Measurements from ENCODE around the gene C11orf86.
"Not testable (repeated sequence)": the region's sequence is repeated elsewhere in the genome, so short reads cannot be mapped to it uniquely, and the experiment has no call there.

Gene C11orf86

GRCh38 chr11:66989360-66989759, 14.3 kb downstream of the C11orf86 start:
- not testable (repeated sequence) for DNase-seq (ENCODE audit: low spot score)

- no peak for DNase-seq (ENCODE audit: low spot score)
Observed at GRCh38 chr11:66992041-66992440, 16.9 kb downstream of the C11orf86 start.

DNA sequence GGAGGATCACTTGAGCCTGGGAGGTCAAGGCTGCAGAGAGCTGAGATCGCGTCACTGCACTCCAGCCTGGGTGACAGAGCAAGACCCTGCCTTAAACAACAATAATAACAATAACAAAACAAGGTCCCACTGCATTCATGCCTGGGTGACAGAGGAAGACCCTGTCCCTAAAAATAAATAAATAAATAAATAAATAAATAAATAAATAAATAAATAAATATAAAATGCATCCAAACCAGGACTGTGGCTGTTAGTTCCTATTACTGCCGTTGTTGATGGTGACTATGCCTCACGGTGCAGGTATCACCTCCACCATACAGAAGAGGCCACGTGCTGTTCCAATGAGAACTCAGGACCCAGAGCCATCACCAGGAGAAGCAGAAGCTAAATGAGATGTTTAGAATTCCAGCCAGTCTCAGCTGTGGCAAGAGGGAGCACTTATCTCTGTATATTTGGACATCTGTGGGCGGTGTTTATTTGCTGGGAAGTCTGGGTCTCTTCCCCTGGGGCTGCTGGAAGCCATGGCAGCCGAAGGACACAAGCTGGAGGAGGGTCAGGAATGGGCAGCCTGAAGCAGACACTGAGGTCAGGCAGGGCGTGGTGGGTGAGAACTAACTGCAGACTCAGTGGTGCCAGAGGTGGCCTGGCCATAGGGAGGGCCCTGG, 21.6 kb downstream of the C11orf86 start:
- peak; percentile 66 for DNase-seq (ENCODE audit: low spot score)

DNA sequence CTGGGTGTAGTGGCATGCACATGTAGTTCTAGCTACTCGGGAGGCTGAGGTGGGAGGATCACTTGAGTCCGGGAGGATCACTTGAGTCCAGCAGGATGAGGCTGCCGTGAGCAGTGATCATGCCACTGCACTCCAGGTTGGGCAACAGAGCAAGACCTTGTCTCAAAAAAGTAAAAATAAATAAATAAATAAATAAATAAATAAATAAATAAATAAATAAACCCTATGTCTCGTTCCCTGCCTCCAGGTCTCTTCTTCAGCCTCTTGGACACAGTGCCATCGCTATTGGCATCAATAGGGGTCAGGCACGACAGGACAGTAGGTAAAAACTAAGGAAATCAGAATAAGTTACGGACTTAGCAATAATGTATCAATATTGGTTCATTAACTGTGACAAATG, 24.5 kb downstream of the C11orf86 start:
- no peak for DNase-seq (ENCODE audit: low spot score)

- DNase-seq (ENCODE audit: low spot score) = no peak
Observed at GRCh38 chr11:67001332-67001731, 26.2 kb downstream of the C11orf86 start.

GRCh38 chr11:67002297-67002913, 27.3 kb downstream of the C11orf86 start:
- DNase-seq (ENCODE audit: low spot score) = no peak

DNA sequence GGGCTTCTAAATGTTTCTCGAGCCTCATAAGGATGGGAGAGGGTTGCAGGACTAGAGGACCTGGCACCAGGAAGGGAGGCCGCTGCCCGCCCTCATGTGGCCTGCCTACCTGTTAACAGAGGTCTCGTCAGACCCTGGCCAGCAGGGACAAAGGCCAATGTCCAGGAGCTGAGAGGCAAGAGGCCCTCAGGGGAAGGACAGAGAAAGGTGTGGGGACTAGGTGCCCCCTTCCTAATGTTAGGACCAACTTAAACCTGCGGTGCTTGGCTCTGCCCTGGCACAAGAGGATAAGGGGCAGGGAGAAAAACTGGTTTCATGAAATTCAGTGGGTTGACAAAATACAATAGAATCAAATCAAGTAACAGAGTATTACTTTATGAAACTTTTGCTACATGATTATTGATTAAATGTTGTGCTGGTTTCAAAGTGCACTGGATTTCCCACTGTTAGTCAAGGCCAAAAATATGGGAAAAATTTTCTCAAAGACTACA, 27.9 kb downstream of the C11orf86 start:
- no peak for DNase-seq (ENCODE audit: low spot score)

GRCh38 chr11:67005200-67005599, 30.1 kb downstream of the C11orf86 start:
- not testable (repeated sequence) for DNase-seq (ENCODE audit: low spot score)

DNA sequence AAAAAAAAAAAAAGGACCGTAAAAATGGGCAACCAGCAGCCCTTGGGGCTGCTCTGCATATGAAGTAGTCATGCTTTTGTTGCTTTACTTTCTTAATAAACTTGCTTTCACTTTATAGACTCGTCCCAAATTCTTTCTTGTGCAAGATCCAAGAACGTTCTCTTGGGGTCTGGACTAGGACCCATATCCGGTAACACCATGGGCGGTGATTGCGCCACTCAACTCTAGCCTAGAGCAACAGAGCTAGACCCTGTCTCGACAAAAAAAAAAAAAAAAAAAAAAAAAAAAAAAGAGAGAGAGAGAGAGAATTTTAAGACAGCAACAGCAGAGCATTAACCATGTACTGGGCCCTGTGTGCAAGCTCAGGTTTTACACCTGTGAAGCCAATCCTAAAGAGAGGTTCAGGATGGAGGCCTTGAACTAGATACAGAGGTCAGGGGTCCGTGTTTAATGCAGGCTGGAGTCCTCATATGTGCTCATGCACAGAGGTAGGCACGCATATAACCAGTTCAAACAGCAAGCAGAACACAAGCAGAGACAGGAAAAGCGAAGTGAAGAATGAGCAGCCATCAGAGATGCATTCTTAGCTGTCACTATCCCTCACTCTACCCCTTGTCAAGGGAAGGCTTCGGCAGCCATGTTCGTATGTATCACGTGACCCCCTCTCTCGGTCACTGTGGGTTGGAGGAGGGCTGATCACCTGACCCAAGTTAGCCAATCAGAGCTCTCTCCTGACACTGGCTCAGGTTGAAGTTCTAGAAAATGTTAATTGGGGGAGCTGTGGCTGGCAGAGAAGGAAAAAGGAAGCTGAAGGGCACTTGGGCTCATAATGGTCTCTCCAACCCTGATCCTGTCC, 31.2 kb downstream of the C11orf86 start:
- DNase-seq (ENCODE audit: low spot score) = peak; percentile 48

DNA sequence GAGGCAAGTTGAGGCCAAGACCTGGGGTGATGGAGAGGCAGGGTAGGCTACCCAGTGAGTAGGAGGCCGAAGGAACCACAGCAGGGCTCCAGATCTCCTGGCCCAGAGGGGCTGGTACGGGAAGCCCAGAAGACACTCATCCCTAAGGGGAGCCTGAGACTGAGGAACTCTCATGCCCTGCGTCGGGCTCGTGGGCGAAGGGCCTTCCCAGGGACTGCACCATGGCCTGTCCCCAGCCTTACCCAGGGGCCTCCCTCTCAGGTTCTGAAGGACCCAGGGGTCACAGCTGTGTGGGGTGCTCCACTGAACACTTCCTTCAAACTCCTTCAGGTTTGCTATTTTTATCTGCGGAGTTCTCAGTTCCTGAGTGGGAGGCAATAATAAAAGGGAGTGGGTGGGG, 32.0 kb downstream of the C11orf86 start:
- no peak for DNase-seq (ENCODE audit: low spot score)

GRCh38 chr11:67010296-67010905, 35.3 kb downstream of the C11orf86 start:
- no peak for DNase-seq (ENCODE audit: low spot score)

DNA sequence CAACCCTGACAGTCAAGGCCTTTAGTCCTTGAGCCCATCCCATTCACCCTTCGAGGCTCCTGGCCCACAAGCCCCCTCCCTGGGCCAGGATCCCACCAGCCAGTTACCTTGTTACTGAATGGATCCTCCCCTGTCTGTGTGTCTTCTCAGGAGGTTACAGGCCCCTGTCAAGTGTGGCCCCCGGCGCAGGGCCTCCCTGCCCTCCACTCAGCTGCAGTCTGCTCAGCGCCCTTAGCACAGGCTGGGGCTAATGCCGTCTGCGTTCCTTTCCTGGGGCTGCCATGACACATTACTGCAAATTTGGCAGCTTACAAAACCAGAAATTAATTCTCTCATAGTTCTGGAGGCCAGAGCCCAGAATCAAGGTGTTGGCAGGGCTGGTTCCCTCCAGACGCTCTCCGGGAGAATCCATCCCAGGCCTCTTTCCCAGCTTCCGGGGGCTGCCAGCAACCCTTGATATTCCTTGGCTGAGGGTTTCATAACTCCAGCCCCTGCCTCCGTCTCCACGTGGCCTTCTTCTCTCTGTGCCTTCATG, 38.5 kb downstream of the C11orf86 start:
- DNase-seq (ENCODE audit: low spot score) = no peak

DNA sequence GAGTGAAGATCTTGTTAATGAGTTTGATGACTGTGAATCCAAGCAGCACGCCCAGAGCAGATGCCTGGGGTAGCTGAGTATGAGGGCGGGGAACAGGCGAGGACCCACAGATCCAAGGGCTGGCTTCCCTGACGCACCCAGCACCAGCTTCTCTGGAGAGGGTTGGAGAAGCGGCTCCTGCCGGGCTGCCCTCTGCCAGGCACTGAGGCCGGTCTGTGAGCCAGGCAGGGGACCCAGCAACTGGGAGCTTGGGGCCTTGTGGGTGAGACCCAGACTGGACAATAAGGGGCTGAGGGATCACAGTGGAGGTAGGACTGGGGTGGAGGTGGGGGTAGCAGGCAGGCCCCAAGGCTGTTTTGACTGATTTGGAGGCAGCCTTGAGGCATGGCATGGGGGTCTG, 39.2 kb downstream of the C11orf86 start:
- DNase-seq (ENCODE audit: low spot score) = no peak

DNA sequence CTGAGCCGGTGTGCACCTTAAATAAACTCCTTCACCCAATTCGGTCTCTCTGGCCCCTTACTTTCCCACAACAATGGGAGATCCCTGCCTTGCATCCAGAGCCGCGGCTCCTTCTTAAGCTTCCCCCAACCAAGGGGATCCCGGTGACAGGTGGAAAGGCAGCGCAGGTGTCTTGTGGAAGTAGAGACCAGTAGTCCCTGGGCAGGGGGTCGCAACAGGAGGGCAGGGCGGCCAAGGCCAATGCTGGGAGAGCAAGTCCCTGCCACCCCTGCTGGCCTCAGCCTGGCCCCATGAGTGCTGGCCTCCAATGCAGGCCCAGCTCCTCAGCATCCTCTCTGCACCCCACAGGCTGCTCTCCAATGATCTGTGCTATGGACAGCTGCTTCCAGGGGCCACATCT, 39.9 kb downstream of the C11orf86 start:
- DNase-seq (ENCODE audit: low spot score) = no peak

GRCh38 chr11:67016550-67016949, 41.4 kb downstream of the C11orf86 start:
- DNase-seq (ENCODE audit: low spot score) = no peak

- DNase-seq (ENCODE audit: low spot score) = no peak
Observed at GRCh38 chr11:67020949-67021348, 45.8 kb downstream of the C11orf86 start.

DNA sequence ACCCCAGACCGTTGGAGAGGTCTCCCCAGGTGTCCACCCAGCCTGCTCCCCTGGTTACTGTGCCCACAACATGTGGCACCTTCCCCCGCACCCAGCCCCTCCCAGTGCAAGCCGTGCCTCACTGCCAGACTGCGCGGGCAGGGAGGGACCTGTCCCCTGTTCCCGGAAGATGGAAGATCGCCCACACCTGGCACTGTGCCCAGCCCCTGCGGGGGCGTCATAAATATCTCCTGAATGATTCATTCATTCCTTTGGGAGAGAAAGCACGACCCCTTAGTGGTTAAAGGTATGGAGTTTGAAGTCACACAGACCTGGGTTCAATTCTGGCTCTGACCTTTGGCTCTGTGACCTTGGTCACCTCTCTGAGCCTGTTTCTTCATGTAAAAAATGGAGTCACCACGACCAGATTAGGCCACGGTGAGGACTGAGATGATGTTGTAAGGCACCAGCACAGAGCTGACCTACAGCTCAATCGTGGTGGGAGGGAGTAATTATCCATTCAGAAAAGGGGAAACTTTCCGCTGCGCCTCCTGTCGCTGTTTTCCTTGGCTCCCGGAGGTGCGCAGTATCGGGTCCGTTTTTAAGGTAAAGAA, 47.3 kb downstream of the C11orf86 start:
- DNase-seq (ENCODE audit: low spot score) = peak; percentile 31

DNA sequence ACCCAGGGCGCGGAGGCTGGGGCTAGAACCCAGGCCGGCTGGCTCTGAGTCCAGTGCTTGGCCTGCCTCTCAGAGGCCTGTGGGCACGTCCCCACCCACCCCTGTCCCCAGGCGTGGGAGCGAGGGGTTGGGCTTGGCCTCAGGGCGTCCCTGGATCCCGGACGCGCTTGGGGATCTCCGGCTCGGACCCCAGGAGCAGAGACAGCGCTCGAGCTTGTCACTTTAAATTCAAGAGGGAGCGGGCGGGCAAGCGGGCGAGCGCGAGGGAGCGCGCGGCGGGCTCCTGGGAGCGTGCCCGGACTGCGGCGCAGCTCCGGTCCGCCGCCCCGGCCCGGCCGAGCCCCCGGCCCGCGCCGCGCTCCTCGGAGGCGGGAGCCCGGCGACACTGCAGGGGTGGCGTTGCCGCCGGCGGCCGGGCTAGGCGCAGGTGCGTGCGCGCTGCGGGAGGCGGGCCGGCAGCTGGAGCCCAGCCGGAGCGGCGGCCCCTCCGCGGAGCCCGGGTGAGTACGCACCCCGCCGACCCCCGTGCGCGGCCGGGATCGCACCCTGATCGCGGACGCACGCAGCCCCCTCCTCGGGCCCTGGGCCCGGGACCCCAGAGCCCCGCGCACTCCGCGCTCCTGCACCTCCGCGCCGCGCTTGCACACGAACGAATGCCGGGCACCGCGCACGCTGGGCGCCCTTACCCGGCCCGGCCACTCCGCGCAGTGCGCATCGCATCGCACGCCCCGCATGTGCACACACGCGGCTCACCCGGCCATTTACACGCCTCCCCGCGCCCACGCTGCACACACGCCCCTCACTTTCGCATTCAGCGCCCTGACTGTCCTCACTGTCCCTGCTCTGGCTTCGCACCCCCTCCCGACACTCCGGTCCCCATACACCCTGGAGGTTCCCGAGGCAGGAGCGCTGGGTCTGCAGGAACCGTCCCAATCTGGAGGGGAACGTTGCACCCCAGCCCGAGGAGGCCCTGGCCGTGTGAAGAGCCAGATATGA, 48.2 kb downstream of the C11orf86 start, which contains the start of gene SYT12:
TSS of gene SYT12 (plus strand) at position 174 of the 996 bp plus-strand sequence. CDS start 7,011 bp downstream, outside the sequence.
- peak; percentile 39 for DNase-seq (ENCODE audit: low spot score)

GRCh38 chr11:67023957-67024353, 48.9 kb downstream of the C11orf86 start:
- no peak for DNase-seq (ENCODE audit: low spot score)

GRCh38 chr11:67024410-67024809, 49.3 kb downstream of the C11orf86 start:
- DNase-seq (ENCODE audit: low spot score) = no peak

All from AG08396 (cell line).